NCI-H2171 treated with DMSO at 0.1 percent for 48 hours (cell line): Measurements from ENCODE around the gene ERBB4.

ENCODE experiments used
- DNase-seq: peaks from one replicate; lab custom pipeline; 2025; lab: John Stamatoyannopoulos, UW

ERBB4 gene

GRCh38 chr2:211405036-211405435 is 1133.6 kb downstream of the ERBB4 start:
- no peak for DNase-seq

- DNase-seq = no peak
Measured at GRCh38 chr2:211404098-211404497, 1134.5 kb downstream of the ERBB4 start.

- no peak for DNase-seq
Measured at GRCh38 chr2:211401328-211401727, 1137.3 kb downstream of the ERBB4 start.

- no peak for DNase-seq
Measured at GRCh38 chr2:211397764-211398163, 1140.8 kb downstream of the ERBB4 start.

GRCh38 chr2:211396815-211397214 is 1141.8 kb downstream of the ERBB4 start:
- peak; percentile 71 for DNase-seq

GRCh38 chr2:211391189-211391567 is 1147.4 kb downstream of the ERBB4 start:
- DNase-seq = peak; percentile 6

- DNase-seq = peak; percentile 9
Measured at GRCh38 chr2:211390536-211391188, 1147.9 kb downstream of the ERBB4 start.

- no peak for DNase-seq
Measured at GRCh38 chr2:211387734-211388133, 1150.9 kb downstream of the ERBB4 start.

GRCh38 chr2:211380041-211380440 is 1158.6 kb downstream of the ERBB4 start:
- no peak for DNase-seq

GRCh38 chr2:211376410-211376809 is 1162.2 kb downstream of the ERBB4 start:
- no peak for DNase-seq

GRCh38 chr2:211373203-211373602 is 1165.4 kb downstream of the ERBB4 start:
- no peak for DNase-seq

- no peak for DNase-seq
Measured at GRCh38 chr2:211371465-211371864, 1167.1 kb downstream of the ERBB4 start.

- no peak for DNase-seq
Measured at GRCh38 chr2:211368467-211368866, 1170.1 kb downstream of the ERBB4 start.

GRCh38 chr2:211367711-211368110 is 1170.9 kb downstream of the ERBB4 start:
- no peak for DNase-seq

GRCh38 chr2:211367293-211367692 is 1171.3 kb downstream of the ERBB4 start:
- DNase-seq = peak; percentile 11

- no peak for DNase-seq
Measured at GRCh38 chr2:211364911-211365310, 1173.7 kb downstream of the ERBB4 start.

- no peak for DNase-seq
Measured at GRCh38 chr2:211361383-211361782, 1177.2 kb downstream of the ERBB4 start.

GRCh38 chr2:211359347-211359746 is 1179.3 kb downstream of the ERBB4 start:
- no peak for DNase-seq

GRCh38 chr2:211358504-211358903 is 1180.1 kb downstream of the ERBB4 start:
- no peak for DNase-seq

GRCh38 chr2:211354481-211354880 is 1184.1 kb downstream of the ERBB4 start:
- no peak for DNase-seq

GRCh38 chr2:211351987-211352386 is 1186.6 kb downstream of the ERBB4 start:
- peak; percentile 67 for DNase-seq

- no peak for DNase-seq
Measured at GRCh38 chr2:211349031-211349430, 1189.6 kb downstream of the ERBB4 start.

GRCh38 chr2:211347328-211347727 is 1191.3 kb downstream of the ERBB4 start:
- DNase-seq = no peak

- no peak for DNase-seq
Measured at GRCh38 chr2:211344289-211344688, 1194.3 kb downstream of the ERBB4 start.
